WTC11 (cell line): ENCODE data around the gene ECI1. TPM values are rescaled to one million over a fixed set of nuclear protein-coding genes. Genes with fewer than 3 reads are reported as not detected.

Experiments
- ATAC-seq: fragments of 200-7000 bp; cut with Tn5 transposase; 2 replicates; pipeline ENCODE4 v1.10.0; 2021; ENCODE audit warnings: mild to moderate bottlenecking, moderate library complexity
- CTCF ChIA-PET: fragments of 300-600 bp; sonication (Branson Sonifier 250); formaldehyde crosslinking; loops from one replicate; lab custom pipeline; 2021; ENCODE audit warnings: antibody characterized with exemption; lab: Charles Lee
- POLR2A ChIA-PET: fragments of 350-600 bp; sonication (Branson Sonifier 250); formaldehyde crosslinking; loops from one replicate; lab custom pipeline; 2021; ENCODE audit warnings: antibody characterized with exemption; lab: Charles Lee
- DNase-seq: peaks from one replicate; pipeline ENCODE4 v3.0.0; 2021; ENCODE audit warnings: low spot score
- H3K27ac Mint-ChIP-seq: 2 replicates; pipeline ENCODE4 v1.8.0; 2021; ENCODE audit warnings: mixed read lengths
- H3K27me3 Mint-ChIP-seq: 2 replicates; pipeline ENCODE4 v1.8.0; 2021; ENCODE audit warnings: low read depth, mild to moderate bottlenecking, moderate library complexity, mixed read lengths
- H3K36me3 Mint-ChIP-seq: 2 replicates; pipeline ENCODE4 v1.8.0; 2021; ENCODE audit warnings: mixed read lengths
- H3K4me1 Mint-ChIP-seq: 2 replicates; pipeline ENCODE4 v1.8.0; 2022; ENCODE audit warnings: mixed read lengths
- H3K4me3 Mint-ChIP-seq: 2 replicates; pipeline ENCODE4 v1.8.0; 2021; ENCODE audit warnings: mild to moderate bottlenecking, moderate library complexity, mixed read lengths
- H3K9me3 Mint-ChIP-seq: 2 replicates; pipeline ENCODE4 v1.8.0; 2021; ENCODE audit warnings: mixed read lengths
- AFF4 ChIP-seq: sonication (generic); formaldehyde crosslinking; IDR thresholded peaks from 2 replicates; pipeline ENCODE4 v1.8.1; 2023; ENCODE audit warnings: mild to moderate bottlenecking, missing genetic modification reagents, borderline replicate concordance
- CREB1 ChIP-seq: sonication (generic); formaldehyde crosslinking; IDR thresholded peaks from 2 replicates; pipeline ENCODE4 v1.8.0; 2023; ENCODE audit warnings: mild to moderate bottlenecking, missing genetic modification reagents
- CREM ChIP-seq: sonication (generic); formaldehyde crosslinking; IDR thresholded peaks from 2 replicates; pipeline ENCODE4 v1.8.1; 2022; ENCODE audit warnings: mild to moderate bottlenecking, missing genetic modification reagents, moderate library complexity
- E2F1 ChIP-seq: sonication (generic); formaldehyde crosslinking; IDR thresholded peaks from 2 replicates; pipeline ENCODE4 v1.8.0; 2022; ENCODE audit warnings: mild to moderate bottlenecking, missing genetic modification reagents
- ESRRA ChIP-seq: sonication (generic); formaldehyde crosslinking; IDR thresholded peaks from 2 replicates; pipeline ENCODE4 v1.8.1; 2022; ENCODE audit warnings: mild to moderate bottlenecking, missing genetic modification reagents, borderline replicate concordance
- FOXJ3 ChIP-seq: sonication (generic); formaldehyde crosslinking; IDR thresholded peaks from 2 replicates; pipeline ENCODE4 v1.9.0; 2021; ENCODE audit warnings: missing genetic modification reagents, mild to moderate bottlenecking, borderline replicate concordance
- FOXP1 ChIP-seq: sonication (generic); formaldehyde crosslinking; IDR thresholded peaks from 2 replicates; pipeline ENCODE4 v1.8.0; 2022; ENCODE audit warnings: missing genetic modification reagents, mild to moderate bottlenecking, moderate library complexity, borderline replicate concordance
- FOXP4 ChIP-seq: sonication (generic); formaldehyde crosslinking; IDR thresholded peaks from 2 replicates; pipeline ENCODE4 v1.8.0; 2022; ENCODE audit warnings: mild to moderate bottlenecking, missing genetic modification reagents
- GTF2I ChIP-seq: fragments of 250-450 bp; sonication (Bioruptor Pico); conservative IDR thresholded peaks from 2 replicates; pipeline ENCODE4 v1.4.0; 2021; ENCODE audit warnings: mild to moderate bottlenecking
- MYBL2 ChIP-seq: sonication (generic); formaldehyde crosslinking; IDR thresholded peaks from 2 replicates; pipeline ENCODE4 v1.8.1; 2023; ENCODE audit warnings: mild to moderate bottlenecking, moderate library complexity, missing genetic modification reagents
- NR3C1 ChIP-seq: sonication (generic); formaldehyde crosslinking; conservative IDR thresholded peaks from 2 replicates; pipeline ENCODE4 v1.8.1; 2023; ENCODE audit warnings: low read depth, mild to moderate bottlenecking, missing genetic modification reagents
- STAT6 ChIP-seq: sonication (generic); formaldehyde crosslinking; conservative IDR thresholded peaks from 2 replicates; pipeline ENCODE4 v1.8.1; 2023; ENCODE audit warnings: mild to moderate bottlenecking, low read depth, missing genetic modification reagents, moderate library complexity
- TCF7 ChIP-seq: sonication (generic); formaldehyde crosslinking; IDR thresholded peaks from 2 replicates; pipeline ENCODE4 v1.8.0; 2022; ENCODE audit warnings: mild to moderate bottlenecking, low read depth, missing genetic modification reagents, moderate library complexity
- ZNF121 ChIP-seq: sonication (generic); formaldehyde crosslinking; IDR thresholded peaks from 2 replicates; pipeline ENCODE4 v1.8.0; 2023; ENCODE audit warnings: missing genetic modification reagents
- ZNF219 ChIP-seq: sonication (generic); formaldehyde crosslinking; IDR thresholded peaks from 2 replicates; pipeline ENCODE4 v1.8.0; 2023; ENCODE audit warnings: missing genetic modification reagents, mild to moderate bottlenecking, borderline replicate concordance
- ZNF232 ChIP-seq: sonication (generic); formaldehyde crosslinking; IDR thresholded peaks from 2 replicates; pipeline ENCODE4 v1.8.0; 2022; ENCODE audit warnings: mild to moderate bottlenecking, missing genetic modification reagents
- ZNF317 ChIP-seq: sonication (generic); formaldehyde crosslinking; IDR thresholded peaks from 2 replicates; pipeline ENCODE4 v1.8.1; 2023; ENCODE audit warnings: low read depth, mild to moderate bottlenecking, moderate library complexity, missing genetic modification reagents, borderline replicate concordance
- ZNF423 ChIP-seq: fragments of 250-450 bp; sonication (Bioruptor Pico); IDR thresholded peaks from 2 replicates; pipeline ENCODE4 v2.1.2; 2022; ENCODE audit warnings: mild to moderate bottlenecking, moderate library complexity
- total RNA-seq: library from RNA; stranded (reverse); gene quantifications from 3 replicates; pipeline ENCODE4 v1.2.3, GENCODE V29; 2021
- TF ChIP-seq, protein P1 (sequence below): sonication (generic); formaldehyde crosslinking; IDR thresholded peaks from 2 replicates; pipeline ENCODE4 v1.8.1; 2023; ENCODE audit warnings: mild to moderate bottlenecking, missing genetic modification reagents, moderate library complexity
- TF ChIP-seq, protein P2 (sequence below): sonication (generic); formaldehyde crosslinking; IDR thresholded peaks from 2 replicates; pipeline ENCODE4 v1.8.1; 2023; ENCODE audit warnings: mild to moderate bottlenecking, moderate library complexity, missing genetic modification reagents

ECI1 gene
- total RNA-seq, 1 experiment from 2014 or later, result 100 TPM

DNA sequence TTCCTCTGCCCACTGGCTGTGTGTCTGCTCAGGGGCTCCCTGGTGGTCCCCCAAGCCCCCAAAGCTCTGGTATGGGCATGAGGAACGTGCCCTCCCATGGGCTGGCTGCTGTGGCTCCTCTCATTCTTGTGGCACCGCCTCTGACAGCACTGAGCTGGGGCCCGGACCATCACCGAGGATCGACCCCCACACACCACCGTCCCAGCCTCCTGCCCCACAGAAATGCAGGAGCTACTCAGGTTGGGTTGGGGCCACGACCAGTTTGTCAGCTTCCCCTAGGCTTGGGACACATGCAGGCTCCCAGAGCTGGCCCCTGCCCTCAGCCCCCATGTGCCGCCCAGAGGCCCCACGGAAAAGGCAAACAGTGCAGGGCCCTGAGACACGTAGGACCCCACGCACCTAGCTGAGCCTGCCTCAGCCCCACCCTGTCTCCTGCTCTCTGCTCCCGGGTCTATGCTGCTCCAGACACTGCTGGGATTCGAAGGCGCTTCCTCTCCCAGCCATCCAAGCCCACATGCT lies 51.7 kb downstream of the ECI1 start:
- peaks cover 56% of the 10 kb centered on the region for H3K27me3 Mint-ChIP-seq
- CTCF ChIA-PET, result interaction anchor here (0.9 kb wide), 1 partner anchor 15 kb away, joined by 3 read pairs; no protein-coding TSS in a partner anchor
- H3K4me3 Mint-ChIP-seq, result no peak overlapping the region

DNA sequence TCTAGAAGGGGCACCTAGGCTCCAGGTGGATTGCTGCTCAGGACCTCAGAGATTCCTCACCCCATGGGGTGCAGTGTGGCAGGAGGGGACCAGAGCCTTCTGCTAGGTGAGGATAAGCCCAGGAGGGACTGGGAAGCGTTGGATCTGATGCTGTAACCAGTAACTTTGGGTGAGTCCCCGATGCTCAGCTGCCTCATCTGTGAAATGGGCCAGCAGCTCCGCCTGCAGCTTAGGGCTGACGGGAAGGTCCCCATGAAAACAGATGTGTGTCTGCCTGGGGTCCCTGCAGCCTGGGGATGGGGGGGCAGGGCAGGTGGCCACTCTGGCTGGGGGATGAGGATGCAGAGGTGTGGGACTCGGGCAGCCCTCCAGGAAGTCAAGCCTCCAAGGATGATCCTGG lies 52.3 kb downstream of the ECI1 start:
- Mint-ChIP-seq H3K27ac (no peak overlapping the region), H3K9me3 (no peaks in the 10 kb centered on the region), H3K27me3 (peaks cover 56% of the 10 kb centered on the region), H3K4me3 (no peak overlapping the region), H3K4me1 (peaks cover 4% of the 10 kb centered on the region; the same call in 1 of the 2 replicates), H3K36me3 (no peaks in the 10 kb centered on the region)
- TF ChIP-seq, protein P1, sequence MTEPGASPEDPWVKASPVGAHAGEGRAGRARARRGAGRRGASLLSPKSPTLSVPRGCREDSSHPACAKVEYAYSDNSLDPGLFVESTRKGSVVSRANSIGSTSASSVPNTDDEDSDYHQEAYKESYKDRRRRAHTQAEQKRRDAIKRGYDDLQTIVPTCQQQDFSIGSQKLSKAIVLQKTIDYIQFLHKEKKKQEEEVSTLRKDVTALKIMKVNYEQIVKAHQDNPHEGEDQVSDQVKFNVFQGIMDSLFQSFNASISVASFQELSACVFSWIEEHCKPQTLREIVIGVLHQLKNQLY (CRISPR knock-in tag), result no peak
- TF ChIP-seq GTF2I (CRISPR knock-in tag), result 0 out of 2 replicates have a peak, but pooled peaks have one; percentile 28
- ChIA-PET CTCF (interaction anchor here (0.9 kb wide), 1 partner anchor 16 kb away, joined by 3 read pairs; no protein-coding TSS in a partner anchor), POLR2A (interaction anchor here (1.1 kb wide), 1 partner anchor 12 kb away, joined by 4 read pairs; the partner anchor contains the start of gene BRICD5)
- no peak for ATAC-seq
- DNase-seq, result no peak

More for the DNA sequence above, 51.7 kb downstream of the ECI1 start:
- no peak for DNase-seq
- H3K4me1 Mint-ChIP-seq, result peaks cover 8% of the 10 kb centered on the region
- no peak overlapping the region for H3K27ac Mint-ChIP-seq
- H3K9me3 Mint-ChIP-seq, result no peaks in the 10 kb centered on the region
- ATAC-seq, result no peak
- H3K36me3 Mint-ChIP-seq, result no peaks in the 10 kb centered on the region
- POLR2A ChIA-PET, result interaction anchor here (0.5 to 1.1 kb wide), 2 partner anchors 11 to 47 kb away, joined by 4 to 7 read pairs; partner anchors contain the start of gene BRICD5
- TF ChIP-seq E2F1 (CRISPR knock-in tag), result no peak
- TF ChIP-seq NR3C1 (CRISPR knock-in tag), result no peak
- no peak for TF ChIP-seq FOXP1 (CRISPR knock-in tag)
- no peak for TF ChIP-seq FOXJ3
- TF ChIP-seq, protein P2, sequence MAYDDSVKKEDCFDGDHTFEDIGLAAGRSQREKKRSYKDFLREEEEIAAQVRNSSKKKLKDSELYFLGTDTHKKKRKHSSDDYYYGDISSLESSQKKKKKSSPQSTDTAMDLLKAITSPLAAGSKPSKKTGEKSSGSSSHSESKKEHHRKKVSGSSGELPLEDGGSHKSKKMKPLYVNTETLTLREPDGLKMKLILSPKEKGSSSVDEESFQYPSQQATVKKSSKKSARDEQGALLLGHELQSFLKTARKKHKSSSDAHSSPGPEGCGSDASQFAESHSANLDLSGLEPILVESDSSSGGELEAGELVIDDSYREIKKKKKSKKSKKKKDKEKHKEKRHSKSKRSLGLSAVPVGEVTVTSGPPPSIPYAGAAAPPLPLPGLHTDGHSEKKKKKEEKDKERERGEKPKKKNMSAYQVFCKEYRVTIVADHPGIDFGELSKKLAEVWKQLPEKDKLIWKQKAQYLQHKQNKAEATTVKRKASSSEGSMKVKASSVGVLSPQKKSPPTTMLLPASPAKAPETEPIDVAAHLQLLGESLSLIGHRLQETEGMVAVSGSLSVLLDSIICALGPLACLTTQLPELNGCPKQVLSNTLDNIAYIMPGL, result no peak
- TF ChIP-seq ZNF232, result no peak
- no peak for TF ChIP-seq ESRRA (CRISPR knock-in tag)
- TF ChIP-seq FOXP4, result no peak
- no peak for TF ChIP-seq ZNF121 (CRISPR knock-in tag)
- TF ChIP-seq TCF7, result no peak
- TF ChIP-seq CREM, result no peak
- TF ChIP-seq ZNF219, result no peak
- no peak for TF ChIP-seq CREB1
- no peak for TF ChIP-seq ZNF317 (CRISPR knock-in tag)
- no peak for TF ChIP-seq ZNF423 (CRISPR knock-in tag)

- CTCF ChIA-PET, result no interaction called here
- Mint-ChIP-seq H3K27ac (no peak overlapping the region), H3K9me3 (no peaks in the 10 kb centered on the region), H3K36me3 (no peaks in the 10 kb centered on the region), H3K27me3 (peaks cover 51% of the 10 kb centered on the region), H3K4me3 (peak overlapping the region; percentile 59; the same call in 1 of the 2 replicates), H3K4me1 (peaks cover 4% of the 10 kb centered on the region; the same call in 1 of the 2 replicates)
- ATAC-seq (no peak), DNase-seq (no peak)
- POLR2A ChIA-PET, result no interaction called here
- TF ChIP-seq STAT6 (CRISPR knock-in tag), result no peak
- TF ChIP-seq ZNF219, result no peak
- TF ChIP-seq MYBL2 (CRISPR knock-in tag), result no peak
- TF ChIP-seq AFF4 (CRISPR knock-in tag), result no peak
These were observed 53.1 kb downstream of the ECI1 start for GRCh38 chr16:2198283-2198682.
